Stimulated activated CD8-positive, alpha-beta memory T cell treated with anti-CD3 and anti-CD28 coated beads, Interleukin-4, amount 100 ng/mL, for 24 hours (primary cell): ENCODE results near the gene SSU72.
"Not testable (repeated sequence)": the region's sequence is repeated elsewhere in the genome, so short reads cannot be mapped to it uniquely, and the experiment has no call there.

Experiments used
- DNase-seq: peaks from one replicate; pipeline ENCODE4 v3.0.0-alpha.2; 2020; ENCODE audit warnings: low read depth

The SSU72 gene

GRCh38 chr1:1595341-1595740 lies 20.7 kb upstream of the SSU72 start:
- DNase-seq = not testable (repeated sequence)

GRCh38 chr1:1594602-1595260 lies 20.1 kb upstream of the SSU72 start:
- DNase-seq = no peak

- DNase-seq = no peak
Observed at GRCh38 chr1:1593834-1594601, 19.4 kb upstream of the SSU72 start.

GRCh38 chr1:1591452-1591851 lies 16.8 kb upstream of the SSU72 start:
- no peak for DNase-seq

- no peak for DNase-seq
Observed at GRCh38 chr1:1583347-1584010, 8.8 kb upstream of the SSU72 start.

DNA sequence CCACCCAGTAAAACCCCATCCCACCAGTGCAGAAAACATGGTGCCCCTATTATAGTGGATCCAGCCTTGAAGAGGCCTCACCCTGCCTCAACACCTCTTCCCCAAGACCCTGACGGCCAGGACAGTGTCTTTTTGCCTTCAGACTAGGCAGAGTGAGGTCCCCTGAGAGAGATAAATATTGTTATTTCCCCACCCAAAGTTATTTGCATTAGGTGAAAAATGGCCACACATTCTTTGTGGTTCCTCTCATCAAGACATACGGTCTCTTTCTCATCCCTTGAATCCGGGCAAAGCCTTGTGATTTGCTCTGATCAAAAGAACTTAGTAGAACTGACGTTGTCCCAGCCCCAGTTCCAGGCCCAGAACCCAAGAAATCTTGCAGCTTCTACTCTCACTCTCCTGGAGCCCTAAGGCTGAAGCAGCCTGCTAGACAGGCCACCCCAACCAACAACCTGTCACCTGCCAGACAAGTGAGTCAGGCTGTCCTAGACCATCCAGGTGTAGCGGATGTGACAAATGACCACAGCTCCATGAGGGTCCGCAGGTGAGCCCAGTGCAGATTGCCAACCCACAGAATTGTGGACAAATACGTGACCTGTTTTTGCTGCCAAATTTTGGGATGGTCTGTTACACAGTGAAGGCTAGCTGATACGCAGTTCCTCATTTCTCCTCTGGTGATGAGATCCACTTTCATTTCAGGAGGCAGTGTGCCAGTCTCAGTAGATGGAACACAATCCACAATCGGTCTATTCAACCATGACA lies 8.1 kb upstream of the SSU72 start:
- no peak for DNase-seq

GRCh38 chr1:1578371-1578940 lies 3.8 kb upstream of the SSU72 start:
- DNase-seq = no peak

DNA sequence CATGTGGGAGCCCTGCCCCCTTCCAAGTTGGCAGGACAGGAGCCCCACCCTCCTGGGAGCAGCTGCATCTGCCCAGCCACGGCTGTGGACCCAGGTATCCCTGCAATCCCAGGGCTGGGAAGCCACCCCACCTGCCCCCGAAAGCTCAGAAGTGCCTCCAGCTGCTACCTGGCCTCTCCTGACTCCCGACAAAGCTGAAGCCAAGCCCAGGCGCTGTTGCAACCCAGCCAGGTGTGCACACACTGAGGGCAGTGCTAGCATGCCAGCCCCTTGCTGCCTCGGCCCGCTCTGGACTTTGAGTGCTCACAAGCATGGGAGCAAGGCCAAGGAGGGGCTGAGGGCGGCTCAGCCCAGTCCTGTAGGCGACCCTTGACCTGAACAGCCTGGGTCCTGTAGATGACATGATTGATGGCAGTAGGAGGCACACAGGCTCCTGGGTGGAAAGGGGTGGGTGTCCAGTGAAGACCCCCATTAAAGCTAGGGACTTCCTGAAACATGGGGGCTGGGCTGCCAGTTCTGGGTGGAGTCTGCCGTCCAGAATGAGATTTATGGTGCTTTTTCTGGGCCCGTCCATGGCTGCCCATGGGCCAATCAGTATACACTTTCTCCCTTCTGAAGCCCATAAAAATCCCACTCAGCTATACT lies 2.8 kb upstream of the SSU72 start:
- no peak for DNase-seq

DNA sequence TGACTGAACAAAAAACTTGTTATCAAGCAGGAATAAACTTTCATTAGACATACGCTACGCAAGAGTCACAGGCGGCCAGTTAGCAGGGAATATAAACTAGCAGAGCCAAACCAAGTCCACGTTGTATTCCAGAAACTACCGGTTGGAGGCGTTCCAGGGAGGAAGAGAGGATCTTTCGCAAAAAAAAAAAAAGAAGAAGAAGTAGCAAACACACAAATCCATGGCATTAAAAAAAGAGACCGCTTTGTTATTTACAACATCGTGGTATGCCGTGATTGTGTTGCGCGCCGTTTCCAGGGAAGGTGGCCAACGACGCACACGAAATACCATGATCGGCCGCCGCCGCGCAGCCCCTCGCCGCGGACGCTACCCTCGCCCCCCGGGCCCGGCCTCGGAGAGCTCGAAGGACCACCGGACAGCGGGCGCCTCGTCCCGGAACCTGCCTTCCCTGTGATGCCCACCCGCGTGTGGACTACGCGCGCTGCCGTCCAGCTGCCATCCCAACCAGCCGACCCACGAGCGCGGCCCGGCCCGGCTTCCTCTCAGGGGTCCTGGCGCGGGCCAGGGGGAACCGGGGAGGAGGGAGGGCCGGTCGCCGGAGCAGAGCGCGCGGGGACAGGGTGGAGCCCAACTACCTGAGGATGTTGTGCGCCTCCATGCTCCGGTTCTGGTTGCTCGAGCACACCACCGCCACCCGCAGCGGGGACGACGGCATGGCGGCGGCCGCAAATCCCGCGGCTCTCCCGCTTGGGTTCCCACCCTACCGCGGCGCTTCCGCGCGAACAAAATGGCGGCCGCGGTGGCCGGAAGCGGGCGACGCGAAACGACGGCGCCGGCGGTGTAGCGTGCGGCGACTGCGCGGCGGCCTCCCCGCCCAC lies 581 bp downstream of the SSU72 start:
- DNase-seq = peak; percentile 59

DNA sequence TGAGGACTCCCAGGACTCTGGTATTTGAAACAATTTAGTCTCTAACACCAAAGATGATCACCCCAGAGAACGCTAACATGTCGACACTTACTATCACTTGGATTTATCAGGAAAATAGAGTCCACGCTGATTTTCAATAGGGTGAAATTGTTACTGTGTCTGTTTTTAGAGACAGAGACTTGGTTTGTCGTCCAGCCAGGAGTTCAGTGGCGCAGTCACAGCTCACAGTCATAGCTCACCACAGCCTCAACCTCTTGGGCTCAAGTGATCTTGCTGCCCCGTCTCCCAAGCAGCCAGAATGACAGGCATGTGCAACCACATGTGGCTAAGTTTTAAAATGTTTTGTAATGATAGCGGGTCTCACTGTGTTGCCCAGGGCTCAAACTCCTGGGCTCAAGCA lies 5.3 kb downstream of the SSU72 start:
- DNase-seq = no peak

DNA sequence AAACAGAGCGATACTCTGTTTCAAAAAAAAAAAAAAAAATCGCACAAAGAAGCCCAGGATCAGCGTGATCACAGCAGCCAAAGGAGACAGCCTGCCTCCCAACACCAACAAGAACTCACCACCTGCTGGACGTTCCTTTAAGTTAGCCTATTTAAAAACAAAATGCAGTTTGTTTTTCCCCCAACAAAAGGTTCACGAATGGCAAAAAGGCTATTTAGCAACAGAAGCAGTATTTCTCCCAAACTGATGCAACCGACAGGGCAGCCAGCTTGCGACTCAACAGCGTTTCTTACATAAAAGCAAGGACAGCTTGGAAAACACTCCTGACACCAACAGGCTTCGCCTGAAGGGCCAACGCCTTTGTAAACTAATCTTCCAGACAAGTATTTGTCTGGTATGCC lies 6.8 kb downstream of the SSU72 start:
- no peak for DNase-seq

GRCh38 chr1:1567152-1567875 lies 7.3 kb downstream of the SSU72 start:
- DNase-seq = no peak

- no peak for DNase-seq
Observed at GRCh38 chr1:1565340-1565739, 9.3 kb downstream of the SSU72 start.

DNA sequence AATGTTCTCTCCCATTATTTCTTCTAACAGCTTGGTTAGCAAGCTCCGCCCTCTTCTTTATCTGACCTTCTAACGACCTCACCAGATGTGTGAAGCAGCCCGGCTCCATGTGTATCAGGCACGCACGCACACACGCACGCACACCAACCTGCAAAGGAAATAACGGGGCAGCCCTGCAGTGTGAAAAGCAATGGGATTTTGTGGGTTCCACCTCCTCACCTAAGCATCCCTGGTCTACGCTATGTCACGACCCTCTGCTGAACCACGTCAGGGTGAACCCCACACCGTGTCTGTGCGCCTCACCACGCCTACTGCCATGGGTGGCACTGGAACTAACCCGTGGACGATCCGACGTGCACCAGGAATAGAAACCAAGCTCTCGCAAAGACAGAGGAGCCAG lies 10.4 kb downstream of the SSU72 start:
- DNase-seq = no peak

DNA sequence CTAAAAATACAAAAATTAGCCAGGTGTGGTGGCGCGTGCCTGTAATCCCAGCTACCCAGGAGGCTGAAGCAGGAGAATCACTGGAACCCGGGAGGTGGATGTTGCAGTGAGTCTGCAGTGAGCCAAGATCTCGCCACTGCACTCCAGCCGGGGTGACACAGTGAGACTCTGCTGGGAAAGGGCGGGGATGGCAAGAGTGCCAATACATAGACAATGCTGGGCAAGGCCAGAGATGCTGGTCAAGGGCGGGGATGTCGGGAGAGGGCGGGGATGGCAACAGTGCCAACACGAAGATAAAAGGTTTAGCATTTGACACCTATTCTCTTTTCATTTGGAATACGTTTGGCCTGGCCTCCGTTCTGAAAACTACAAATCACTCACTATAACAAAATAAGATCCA lies 11.0 kb downstream of the SSU72 start:
- no peak for DNase-seq

DNA sequence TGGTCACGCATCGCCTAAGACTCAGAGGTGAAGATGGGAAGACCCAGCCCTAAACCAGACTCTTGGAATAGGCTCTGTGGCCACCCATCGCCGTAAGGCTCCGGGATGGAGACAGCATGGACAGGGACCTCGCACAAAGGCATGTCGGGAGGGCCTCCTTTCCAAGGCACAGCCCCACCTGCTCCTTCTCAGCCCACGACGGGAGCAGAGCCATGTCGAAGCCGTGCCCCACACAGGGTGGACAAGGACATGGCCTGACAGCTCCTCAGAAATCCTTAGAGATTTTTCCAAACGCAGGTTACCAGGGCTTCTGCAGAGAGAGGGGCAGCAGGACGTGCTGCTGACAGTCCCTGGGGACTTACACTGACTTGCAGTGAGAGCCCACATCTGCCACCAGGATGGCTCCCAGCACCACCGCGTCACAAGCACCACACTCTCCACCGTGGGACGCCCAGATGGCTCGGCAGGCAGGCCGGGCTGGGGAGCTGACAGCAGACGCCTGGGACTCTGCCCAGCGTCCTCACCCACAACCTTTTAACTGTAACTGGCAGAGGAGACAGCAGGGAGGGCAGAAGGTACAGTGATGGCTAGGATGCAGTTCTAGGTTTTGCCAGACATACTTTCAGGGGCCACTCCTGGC lies 12.0 kb downstream of the SSU72 start:
- no peak for DNase-seq

DNA sequence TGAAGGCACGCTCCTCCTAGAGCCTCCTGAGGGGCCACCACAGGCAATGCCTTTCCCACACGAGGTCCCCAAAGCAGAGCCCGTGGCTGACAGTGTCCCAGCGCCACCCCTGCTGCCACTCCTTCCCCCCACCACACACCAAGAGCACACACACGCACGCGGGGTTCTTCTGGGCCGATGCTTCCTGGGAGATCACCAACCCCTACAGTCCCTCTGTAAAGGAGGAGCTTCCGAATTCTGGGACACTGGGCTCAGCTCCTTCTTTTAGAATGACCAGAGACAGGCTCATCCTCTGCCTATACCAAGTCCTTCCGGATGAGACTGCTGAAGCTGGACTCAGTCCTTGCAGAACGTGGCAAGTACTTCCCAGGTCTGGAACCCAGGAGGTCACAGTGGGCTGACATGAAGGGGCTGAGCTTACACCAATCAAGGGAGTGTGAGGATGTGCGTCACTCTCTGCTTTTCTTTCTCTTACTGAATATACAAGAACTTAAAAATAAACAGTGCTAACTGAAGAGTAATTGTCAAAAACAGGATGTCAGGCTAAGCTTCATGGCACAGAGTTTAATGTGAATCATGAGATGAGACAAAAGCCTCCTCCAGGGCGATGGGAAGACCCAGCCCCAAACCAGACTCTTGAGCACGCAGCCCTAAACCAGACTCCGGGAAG lies 12.7 kb downstream of the SSU72 start:
- no peak for DNase-seq

DNA sequence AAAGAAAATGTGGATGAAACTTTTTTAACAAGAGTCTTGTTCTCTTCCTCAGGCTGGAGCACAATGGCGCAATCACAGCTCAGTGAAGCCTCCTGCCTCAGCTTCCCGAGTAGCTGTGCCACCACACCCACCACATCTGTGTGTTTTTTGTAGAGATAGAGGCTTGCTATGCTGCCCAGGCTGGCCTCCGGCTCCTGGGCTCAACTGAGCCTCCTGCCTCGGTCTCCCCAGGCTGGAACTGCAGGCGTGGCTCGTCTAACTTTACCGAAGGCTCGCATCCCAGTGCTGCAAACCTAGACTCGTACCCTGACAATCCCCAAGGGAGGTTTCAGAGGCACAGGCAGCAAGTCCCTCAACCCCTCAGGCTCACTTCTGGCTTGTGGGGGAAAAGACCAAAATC lies 14.5 kb downstream of the SSU72 start:
- no peak for DNase-seq

DNA sequence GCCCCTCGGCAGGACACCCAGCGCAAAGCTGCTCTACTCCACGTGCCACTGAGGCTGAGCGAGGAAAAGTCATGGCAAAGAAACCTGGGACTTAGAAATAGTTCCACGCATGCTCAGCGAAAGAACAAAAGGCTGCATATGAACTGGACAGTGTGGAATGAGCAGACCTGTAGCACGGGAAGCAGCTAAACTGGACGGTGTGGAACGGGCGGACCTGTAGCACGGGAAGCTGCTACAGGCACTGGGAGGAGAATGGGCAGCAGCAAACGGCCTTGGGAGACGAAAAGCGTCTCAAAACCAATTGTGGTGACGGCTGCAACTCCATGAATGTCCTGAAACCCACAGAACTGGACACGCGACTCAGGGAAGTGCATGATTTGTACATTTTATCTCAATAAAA lies 15.6 kb downstream of the SSU72 start:
- DNase-seq = no peak
